HepG2 (cell line): ENCODE measurements around the gene GALC. TPM values are rescaled to one million over a fixed set of nuclear protein-coding genes. Genes with fewer than 3 reads are reported as not detected.

ENCODE experiments used
- ATAC-seq: fragments of 200-7000 bp; cut with Tn5 transposase; 3 replicates; pipeline ENCODE4 v1.9.1; 2020; ENCODE audit warnings: mild to moderate bottlenecking, moderate library complexity
- BruUV-seq: library from RNA; stranded (reverse); fragments of 400-500 nt; replicated peaks from 2 replicates; lab custom pipeline; 2021; lab: Mats Ljungman, UMichigan
- CTCF ChIA-PET: fragments of 300-600 bp; formaldehyde crosslinking; extraction: SDS; loops from one replicate; lab custom pipeline; 2021; ENCODE audit warnings: low total read pairs, inconsistent platforms, low intra/inter-chr PET ratio; lab: Yijun Ruan, JAX
- POLR2A ChIA-PET: fragments of 350-600 bp; sonication (Branson Sonifier 250); formaldehyde crosslinking; loops from one replicate; lab custom pipeline; 2020; ENCODE audit warnings: antibody characterized with exemption, inconsistent platforms; lab: Yijun Ruan, JAX
- DNase-seq: peaks from one replicate; pipeline ENCODE4 v3.0.0-alpha.2; 2015; ENCODE audit warnings: low spot score
- FAIRE-seq: peaks from 3 replicates; lab custom pipeline; 2011; peaks lifted over from hg19 to GRCh38; lab: Jason Lieb, UNC
- H2AFZ ChIP-seq: one replicate; pipeline ENCODE4 v1.6.1; 2011; ENCODE audit warnings: low read length, inconsistent platforms
- H3K27ac ChIP-seq: fragments of 300-600 bp; 3 replicates; pipeline ENCODE4 v1.8.0; 2011; ENCODE audit warnings: mixed run types, mild to moderate bottlenecking, mixed read lengths, low read length, inconsistent platforms; ENCODE audit not compliant: insufficient read depth; ENCODE audit errors: extremely low read length
- H3K27me3 ChIP-seq, 2 experiments: fragments of 200-600 bp in 1 of 2; 2 replicates in 1 of 2; 3 replicates in 1 of 2; pipeline versions ENCODE4 v1.6.0 to v1.8.0; 2011; ENCODE audit warnings: low read length in 2 of 2, mild to moderate bottlenecking in 2 of 2, moderate library complexity in 2 of 2, inconsistent platforms in 1 of 2; ENCODE audit not compliant: insufficient read depth in 2 of 2, control insufficient read depth in 1 of 2
- H3K36me3 ChIP-seq, 2 experiments: fragments of 200-600 bp in 1 of 2; replicated peaks in 1 of 2; 2 replicates in 1 of 2; 3 replicates in 1 of 2; pipeline versions ENCODE4 v1.5.1 to v1.8.0; 2011; ENCODE audit warnings: low read length in 2 of 2, inconsistent platforms in 1 of 2; ENCODE audit not compliant: insufficient read depth in 2 of 2, control insufficient read depth in 1 of 2
- H3K4me1 ChIP-seq: 2 replicates; pipeline ENCODE4 v1.5.1; 2012; ENCODE audit warnings: low read length, inconsistent platforms; ENCODE audit not compliant: insufficient read depth
- H3K4me2 ChIP-seq: 2 replicates; pipeline ENCODE4 v1.6.0; 2011; ENCODE audit warnings: low read depth, low read length, inconsistent platforms
- H3K4me3 ChIP-seq, 3 experiments: fragments of 200-600 bp in 1 of 3; sonication (generic), shearing (Covaris generic) in 1 of 3; replicated peaks in 1 of 3; 2 replicates each; pipeline ENCODE4 v1.5.1; 2011 to 2016; ENCODE audit warnings: low read length in 3 of 3, inconsistent platforms in 2 of 3, low read depth in 2 of 3, mild to moderate bottlenecking in 2 of 3, control low read depth in 1 of 3, mixed read lengths in 1 of 3; ENCODE audit not compliant: insufficient read depth in 1 of 3
- H3K79me2 ChIP-seq: one replicate; pipeline ENCODE4 v1.6.1; 2011; ENCODE audit warnings: low read length, inconsistent platforms; ENCODE audit not compliant: insufficient read depth
- H3K9ac ChIP-seq: 2 replicates; pipeline ENCODE4 v1.6.0; 2011; ENCODE audit warnings: mild to moderate bottlenecking, low read depth, low read length, inconsistent platforms; ENCODE audit not compliant: insufficient read depth
- H3K9me3 ChIP-seq: 2 replicates; pipeline ENCODE4 v1.5.1; 2012; ENCODE audit warnings: mild to moderate bottlenecking, low read length
- H4K20me1 ChIP-seq: 2 replicates; pipeline ENCODE4 v1.6.0; 2011; ENCODE audit warnings: inconsistent platforms, mild to moderate bottlenecking, low read length, moderate library complexity; ENCODE audit not compliant: insufficient read depth
- IKZF4 ChIP-seq: sonication (generic); formaldehyde crosslinking; IDR thresholded peaks from 2 replicates; pipeline ENCODE4 v1.5.1; 2020; ENCODE audit warnings: borderline replicate concordance, mild to moderate bottlenecking, low read depth, missing genetic modification reagents; ENCODE audit errors: not compliant biosample characterization
- JUN ChIP-seq: sonication (generic); formaldehyde crosslinking; IDR thresholded peaks from 2 replicates; pipeline ENCODE4 v1.4.0; 2020; ENCODE audit warnings: mild to moderate bottlenecking, missing genetic modification reagents
- MYNN ChIP-seq: sonication (generic); formaldehyde crosslinking; IDR thresholded peaks from 2 replicates; pipeline ENCODE4 v1.4.0; 2020; ENCODE audit warnings: mild to moderate bottlenecking, low read depth, missing genetic modification reagents
- NRL ChIP-seq: sonication (generic); formaldehyde crosslinking; IDR thresholded peaks from 2 replicates; pipeline ENCODE4 v1.5.0; 2020; ENCODE audit warnings: missing genetic modification reagents, mild to moderate bottlenecking, moderate library complexity, borderline replicate concordance
- RAD51 ChIP-seq: fragments of 450-650 bp; IDR thresholded peaks from 2 replicates; pipeline ENCODE4 v1.6.1; 2016; ENCODE audit warnings: borderline replicate concordance
- ZBTB37 ChIP-seq: sonication (generic); formaldehyde crosslinking; IDR thresholded peaks from 2 replicates; pipeline ENCODE4 v1.4.0; 2020; ENCODE audit warnings: mild to moderate bottlenecking, missing genetic modification reagents
- ZNF549 ChIP-seq: sonication (generic); formaldehyde crosslinking; IDR thresholded peaks from 2 replicates; pipeline ENCODE4 v1.5.0; 2020; ENCODE audit warnings: missing genetic modification reagents
- ZNF564 ChIP-seq: sonication (generic); formaldehyde crosslinking; IDR thresholded peaks from 2 replicates; pipeline ENCODE4 v1.8.1; 2023; ENCODE audit warnings: mild to moderate bottlenecking, missing genetic modification reagents
- ZNF570 ChIP-seq: sonication (generic); formaldehyde crosslinking; IDR thresholded peaks from 2 replicates; pipeline ENCODE4 v1.4.0; 2020; ENCODE audit warnings: mild to moderate bottlenecking, missing genetic modification reagents, borderline replicate concordance
- ZSCAN5A ChIP-seq: sonication (generic); formaldehyde crosslinking; IDR thresholded peaks from 2 replicates; pipeline ENCODE4 v1.8.0; 2022; ENCODE audit warnings: mild to moderate bottlenecking, missing genetic modification reagents, borderline replicate concordance
- WGBS: methylation state at CpG from one replicate; pipeline ENCODE4 v1.1.6; 2017; ENCODE audit warnings: low lambda C conversion rate; 5-methylcytosine and 5-hydroxymethylcytosine counted together
- in situ Hi-C: cut with HindIII; loops from 2 replicates; pipeline ENCODE4 v1.10.0; 2017; ENCODE audit warnings: low pct_unique_long_range_greater_than_20kb; ENCODE audit not compliant: extremely low pct_ligation_motif_present
- intact Hi-C: fragments of 100-400 bp; cut with micrococcal nuclease; formaldehyde crosslinking; loops from one replicate; pipeline ENCODE4 v1.10.0; 2022; ENCODE audit not compliant: unreplicated experiment
- polyA plus RNA-seq, 8 experiments: library from polyadenylated mRNA; depleted of rRNA in 3 of 8; stranded (reverse) in 7 of 8; unstranded in 1 of 8; fragments of >200 nt; fragmentation: Illumina TruSeq in 4 of 8; extraction: Trizol in 4 of 8; gene quantifications; 2 replicates each; pipeline versions ENCODE4 v1.2.1 to v1.2.3, GENCODE V29; 2011 to 2016; ENCODE audit warnings: low read depth in 4 of 8, missing spikeins in 1 of 8, mixed read lengths in 1 of 8; ENCODE audit not compliant: insufficient read depth in 1 of 8
- total RNA-seq, 5 experiments: library from RNA; depleted of rRNA; stranded (reverse); fragments of >200 nt; fragmentation: Illumina TruSeq; extraction: Trizol; gene quantifications; 2 replicates each; pipeline ENCODE4 v1.2.3, GENCODE V29; 2016; ENCODE audit warnings: low read depth in 1 of 5

Gene GALC
- total and polyA plus RNA-seq, 2 of the 13 experiments (the other 11 are each of a cell fraction or from before 2014, with no cell fraction given) = not detected

GRCh38 chr14:87975636-87976035 lies 17.3 kb downstream of the GALC start (continued):
- TF ChIP-seq ZBTB37 (CRISPR knock-in tag) (no peak), JUN (CRISPR knock-in tag) (no peak), ZNF570 (CRISPR knock-in tag) (no peak)

GRCh38 chr14:87971010-87971409 lies 22.0 kb downstream of the GALC start:
- no peak for TF ChIP-seq MYNN (CRISPR knock-in tag)
- no peak for TF ChIP-seq IKZF4 (CRISPR knock-in tag)
- TF ChIP-seq RAD51 = no peak
- no peak for TF ChIP-seq ZSCAN5A (CRISPR knock-in tag)
- no peak for TF ChIP-seq ZNF549
- no peak for TF ChIP-seq NRL (CRISPR knock-in tag)
- TF ChIP-seq ZNF564 (CRISPR knock-in tag) = no peak
- FAIRE-seq (no peak), DNase-seq (no peak), ATAC-seq (no peak)
- H3K36me3 ChIP-seq = no peaks in the 10 kb centered on the region
- in situ Hi-C loops = no loop called here
- H4K20me1 ChIP-seq = no peaks in the 10 kb centered on the region
- no peaks in the 10 kb centered on the region for H3K9me3 ChIP-seq
- intact Hi-C loops = no loop called here
- POLR2A ChIA-PET = no interaction called here
- 5% methylated on average over 2 of the region's 2 CpGs for WGBS
- H3K4me2 ChIP-seq = no peak overlapping the region
- no peak overlapping the region for H2AFZ ChIP-seq
- H3K4me1 ChIP-seq = no peaks in the 10 kb centered on the region
- peaks cover 0 to 3% of the 10 kb centered on the region in 2 experiments; a peak in 1 of 5 replicates for H3K27me3 ChIP-seq
- CTCF ChIA-PET = no interaction called here
- H3K27ac ChIP-seq = no peak overlapping the region
- BruUV-seq = no TSS peak
- no peak overlapping the region for H3K9ac ChIP-seq
- no peaks in the 10 kb centered on the region for H3K79me2 ChIP-seq
- H3K4me3 ChIP-seq = no peak overlapping the region
